HG02588 (cell line): ENCODE results near the gene SLC15A2.
"Not testable (repeated sequence)": the region's sequence is repeated elsewhere in the genome, so short reads cannot be mapped to it uniquely, and the experiment has no call there.

Source experiments
- ATAC-seq: cut with Tn5 transposase; IDR thresholded peaks from one replicate; pipeline ENCODE4 v1.9.1; 2021; ENCODE audit warnings: mild to moderate bottlenecking, moderate library complexity; ENCODE audit not compliant: unreplicated experiment

SLC15A2 gene

DNA sequence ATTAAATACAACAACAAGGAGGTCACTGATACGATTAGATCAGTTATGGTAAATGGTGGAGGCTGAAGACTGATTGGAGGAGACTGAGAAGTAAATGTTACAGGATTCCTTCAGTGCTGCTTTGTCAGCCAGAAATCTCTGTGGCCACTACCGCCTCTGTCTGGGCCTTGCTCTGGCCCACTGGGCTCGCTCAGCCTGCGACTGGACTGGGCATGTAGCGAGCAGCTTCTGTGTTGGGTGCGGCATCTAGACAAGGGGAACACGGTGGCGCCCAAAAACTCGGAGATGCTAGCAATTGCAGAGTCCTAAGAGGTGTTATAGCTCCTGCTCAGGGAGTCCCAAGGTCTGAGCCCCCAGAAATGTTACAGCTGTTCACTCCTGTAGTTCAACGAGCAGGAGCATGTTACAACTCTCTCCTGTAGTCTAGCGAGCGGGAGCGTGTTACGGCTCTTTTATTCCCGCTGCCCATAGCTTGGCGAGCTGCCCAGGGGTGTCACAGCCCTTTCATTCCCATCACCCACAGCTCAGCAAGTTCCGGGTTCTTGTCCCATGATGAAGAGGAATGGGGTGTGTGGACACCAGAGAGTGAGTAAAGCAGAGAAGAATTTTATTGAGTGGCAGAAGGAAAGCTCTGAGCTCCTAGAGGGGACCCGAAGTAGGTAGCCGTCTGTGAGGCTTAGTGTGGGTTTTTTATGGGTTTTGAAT is 24.7 kb downstream of the SLC15A2 start:
- no peak for ATAC-seq

DNA sequence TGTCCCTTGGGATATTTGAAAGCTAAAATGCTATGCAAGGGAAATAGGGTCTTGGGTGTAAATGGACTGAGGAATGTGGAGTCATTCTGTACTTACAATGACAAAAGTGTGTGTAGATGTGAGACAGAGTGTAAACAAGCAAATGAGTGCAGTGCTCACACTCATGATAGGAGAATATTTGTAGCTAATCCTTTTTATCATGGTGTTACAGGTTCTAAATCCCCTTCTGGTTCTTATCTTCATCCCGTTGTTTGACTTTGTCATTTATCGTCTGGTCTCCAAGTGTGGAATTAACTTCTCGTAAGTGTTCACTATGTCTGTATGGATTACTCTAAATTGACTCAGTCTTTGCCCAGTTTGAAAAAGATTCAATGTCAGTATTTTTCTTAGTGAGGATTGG is 30.5 kb downstream of the SLC15A2 start:
- ATAC-seq = no peak

DNA sequence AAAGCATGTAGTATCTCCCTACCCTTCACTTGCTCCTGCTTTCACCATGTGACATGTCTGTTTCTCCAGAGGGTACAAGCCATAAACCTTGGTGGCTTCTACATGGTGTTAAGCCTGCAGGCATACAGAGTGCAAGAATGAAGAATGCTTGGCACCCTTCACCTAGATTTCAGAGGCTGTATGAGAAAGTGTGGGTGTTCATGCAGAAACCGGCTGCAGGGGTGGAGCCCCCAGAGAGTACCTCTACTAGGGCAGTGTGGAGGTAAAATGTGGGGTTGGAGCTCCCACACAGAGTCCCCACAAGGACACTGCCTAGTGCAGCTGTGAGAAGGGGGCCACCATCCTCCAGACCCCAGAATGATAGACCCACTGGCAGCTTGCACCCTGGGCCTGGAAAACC is 32.2 kb downstream of the SLC15A2 start:
- no peak for ATAC-seq

DNA sequence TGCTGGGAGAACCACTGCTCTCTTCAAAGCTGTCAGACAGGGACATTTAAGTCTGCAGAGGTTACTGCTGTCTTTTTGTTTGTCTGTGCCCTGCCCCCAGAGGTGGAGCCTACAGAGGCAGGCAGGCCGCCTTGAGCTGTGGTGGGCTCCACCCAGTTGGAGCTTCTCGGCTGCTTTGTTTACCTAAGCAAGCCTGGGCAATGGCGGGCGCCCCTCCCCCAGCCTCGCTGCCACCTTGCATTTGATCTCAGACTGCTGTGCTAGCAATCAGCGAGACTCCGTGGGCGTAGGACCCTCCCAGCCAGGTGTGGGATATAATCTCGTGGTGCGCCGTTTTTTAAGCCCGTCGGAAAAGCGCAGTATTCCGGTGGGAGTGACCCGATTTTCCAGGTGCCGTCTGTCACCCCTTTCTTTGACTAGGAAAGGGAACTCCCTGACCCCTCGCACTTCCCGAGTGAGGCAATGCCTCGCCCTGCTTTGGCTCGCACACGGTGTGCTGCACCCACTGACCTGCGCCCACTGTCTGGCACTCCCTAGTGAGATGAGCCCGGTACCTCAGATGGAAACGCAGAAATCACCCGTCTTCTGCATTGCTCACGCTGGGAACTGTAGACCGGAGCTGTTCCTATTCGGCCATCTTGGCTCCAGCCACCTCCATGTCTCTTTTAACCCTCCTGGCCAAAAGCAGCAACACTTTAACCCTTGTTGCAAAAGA is 44.1 kb downstream of the SLC15A2 start:
- not testable (repeated sequence) for ATAC-seq

DNA sequence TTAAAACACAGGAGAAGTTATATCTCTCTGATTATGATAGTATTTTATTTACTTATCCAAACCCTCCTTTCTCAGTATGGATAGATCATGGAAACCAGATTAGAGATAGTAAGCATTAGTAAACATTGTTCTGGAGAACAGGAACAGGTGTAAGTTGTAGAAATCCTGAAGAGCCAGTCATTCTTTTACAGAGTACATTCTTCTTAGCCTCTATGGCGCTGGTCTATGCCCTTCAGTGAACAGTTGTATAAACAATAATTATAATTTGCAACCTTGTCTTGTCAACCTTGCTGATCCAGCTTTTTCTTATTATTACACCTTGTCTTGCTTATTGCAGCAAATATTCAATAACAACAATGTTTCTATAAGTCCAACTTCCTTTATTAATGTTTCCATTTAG is 47.4 kb downstream of the SLC15A2 start:
- ATAC-seq = no peak

DNA sequence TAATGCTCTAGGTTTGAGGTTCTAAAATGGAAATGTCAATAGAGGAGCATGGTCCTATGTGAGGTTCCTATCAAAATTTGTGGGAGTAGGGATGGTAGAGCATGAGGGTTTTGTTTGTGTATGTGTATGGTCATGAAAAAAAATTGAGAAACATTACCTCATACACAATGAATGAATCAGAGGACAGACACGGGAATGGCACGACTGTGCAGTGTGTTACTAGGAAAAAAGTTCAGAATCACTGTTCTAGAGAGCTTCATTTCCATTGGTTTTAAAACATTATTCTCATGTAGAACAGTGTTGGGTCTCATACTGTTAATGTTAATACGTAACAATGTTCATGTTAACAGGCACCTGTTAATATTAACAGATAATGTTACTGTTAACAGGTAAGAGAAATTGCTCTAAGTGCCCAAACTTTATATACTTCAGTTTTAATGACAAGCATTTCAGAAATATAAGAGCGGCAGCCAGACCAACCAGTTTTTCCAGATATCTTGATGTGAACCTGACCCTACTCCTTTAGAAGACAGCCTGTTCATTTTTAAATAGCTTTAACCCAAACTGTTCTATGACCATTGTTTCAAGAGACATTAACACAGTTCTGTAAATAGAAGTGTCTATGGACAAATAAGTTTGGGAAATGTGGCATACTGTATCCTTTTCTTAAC is 48.0 kb downstream of the SLC15A2 start:
- ATAC-seq = no peak

DNA sequence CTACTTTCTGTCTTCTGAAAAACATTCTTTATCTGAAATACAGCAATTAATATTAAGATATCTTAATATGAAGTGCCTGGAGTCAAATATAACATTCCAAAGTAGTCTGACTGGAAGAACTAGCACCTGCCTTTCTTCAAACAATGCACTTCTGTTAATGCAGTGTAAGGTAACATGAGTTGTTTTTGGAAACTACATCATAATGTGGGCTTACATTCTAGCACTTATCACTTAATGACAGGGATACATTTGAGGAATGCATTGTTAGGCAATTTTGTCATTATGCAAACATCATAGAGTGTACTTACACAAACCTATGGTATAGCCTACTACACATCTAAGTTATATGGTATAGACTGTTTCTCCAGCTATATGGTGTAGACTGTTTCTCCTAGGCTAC is 49.2 kb downstream of the SLC15A2 start:
- ATAC-seq = no peak

DNA sequence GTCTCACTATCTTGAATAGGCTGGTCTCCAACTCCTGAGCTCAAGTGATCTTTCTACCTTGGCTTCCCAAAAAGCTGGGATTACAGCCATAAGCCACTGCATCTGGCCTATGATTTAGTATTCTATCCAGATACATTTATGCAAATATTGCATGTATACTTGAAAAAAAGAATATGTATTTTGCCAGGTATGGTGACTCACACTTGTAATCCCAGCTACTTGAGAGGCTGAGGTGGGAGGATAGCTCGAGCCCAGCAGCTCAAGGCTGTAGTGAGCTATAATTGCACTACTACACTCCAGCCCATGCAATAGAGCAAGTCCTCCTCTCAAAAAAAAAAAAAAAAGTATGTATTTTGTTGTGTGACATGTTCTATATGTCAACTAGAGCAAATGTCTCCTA is 54.4 kb downstream of the SLC15A2 start:
- ATAC-seq = no peak

DNA sequence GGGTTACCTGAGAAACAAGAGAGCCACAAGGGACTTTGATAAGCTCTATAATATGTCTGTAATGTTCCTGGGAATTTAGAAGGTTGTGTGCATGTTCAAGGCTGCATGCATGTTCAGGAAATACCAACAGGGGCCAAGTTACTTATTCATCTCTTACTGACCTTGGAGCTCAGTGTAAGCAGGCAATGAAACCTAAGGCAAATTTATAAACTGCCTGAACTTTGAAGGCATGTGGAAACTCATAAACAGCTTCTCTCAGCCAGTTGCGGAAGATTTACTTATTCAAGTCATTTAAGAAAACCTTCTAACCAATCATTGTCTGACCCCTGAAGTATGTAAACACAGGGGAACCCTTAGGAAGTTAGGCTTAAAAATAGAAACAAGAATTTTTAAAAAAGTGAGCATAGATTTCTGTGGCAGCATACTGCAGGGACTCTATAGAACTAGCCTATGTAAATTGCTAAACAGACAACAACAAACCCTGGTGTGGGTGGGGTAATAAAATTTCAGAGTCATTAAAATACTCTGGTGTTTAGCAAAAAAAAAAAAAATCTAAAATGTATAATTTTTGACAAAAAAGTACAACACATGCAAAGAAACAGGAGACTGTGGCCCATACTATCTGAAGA is 57.2 kb downstream of the SLC15A2 start:
- ATAC-seq = no peak

DNA sequence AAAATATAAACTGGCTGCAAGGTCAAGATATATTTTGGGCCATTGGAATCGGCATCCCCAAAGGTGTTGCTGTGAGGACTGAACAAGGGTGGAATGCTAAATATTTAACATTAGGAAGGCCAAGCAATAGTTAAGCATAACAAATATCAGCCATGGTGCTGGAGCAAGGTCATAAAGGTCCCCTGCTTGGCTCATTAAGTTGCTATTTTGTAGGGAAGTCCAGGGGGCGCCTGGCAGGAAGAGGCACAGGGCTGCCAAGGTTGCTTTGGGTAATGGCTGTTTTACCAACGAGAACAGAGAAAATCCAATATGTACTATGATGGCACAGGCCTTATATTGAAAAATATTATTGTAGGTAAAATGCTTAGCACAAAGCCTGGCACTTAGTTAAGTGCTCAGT is 62.2 kb downstream of the SLC15A2 start:
- no peak for ATAC-seq

DNA sequence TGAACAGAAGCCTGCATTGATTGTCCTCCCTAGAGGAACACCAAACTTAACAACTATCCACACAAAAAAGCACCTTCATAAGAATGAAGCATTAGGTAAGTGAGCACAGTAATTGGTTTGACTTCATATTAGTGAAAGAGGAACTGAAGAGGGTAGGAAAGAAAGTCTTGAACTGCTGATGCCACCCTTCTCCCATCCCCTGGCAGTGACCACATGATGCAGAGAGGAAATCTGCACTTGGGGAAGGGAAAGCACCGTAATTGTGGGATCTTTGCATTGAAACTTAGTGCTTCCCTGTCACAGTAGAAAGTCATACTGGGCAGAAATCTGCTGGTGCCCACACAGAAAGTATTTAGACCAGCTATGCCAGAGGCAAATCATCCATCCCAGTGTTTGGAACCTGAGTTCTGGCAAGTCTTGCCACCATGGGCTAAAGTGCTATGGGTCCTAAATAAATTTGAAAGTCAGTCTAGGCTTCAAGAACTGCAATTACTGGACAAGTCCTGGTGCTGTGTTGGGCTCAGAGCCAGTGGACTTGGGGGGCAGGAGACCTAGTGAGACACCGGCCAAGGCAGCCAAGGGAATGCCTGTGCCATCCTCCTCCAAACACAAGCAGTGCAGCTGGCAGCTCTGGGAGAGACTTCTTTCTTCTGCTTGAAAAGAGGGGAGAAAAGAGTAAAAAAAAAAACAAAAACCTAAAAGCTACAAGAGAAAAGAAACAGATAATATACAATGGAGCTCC is 63.6 kb downstream of the SLC15A2 start:
- peak; percentile 68 for ATAC-seq

DNA sequence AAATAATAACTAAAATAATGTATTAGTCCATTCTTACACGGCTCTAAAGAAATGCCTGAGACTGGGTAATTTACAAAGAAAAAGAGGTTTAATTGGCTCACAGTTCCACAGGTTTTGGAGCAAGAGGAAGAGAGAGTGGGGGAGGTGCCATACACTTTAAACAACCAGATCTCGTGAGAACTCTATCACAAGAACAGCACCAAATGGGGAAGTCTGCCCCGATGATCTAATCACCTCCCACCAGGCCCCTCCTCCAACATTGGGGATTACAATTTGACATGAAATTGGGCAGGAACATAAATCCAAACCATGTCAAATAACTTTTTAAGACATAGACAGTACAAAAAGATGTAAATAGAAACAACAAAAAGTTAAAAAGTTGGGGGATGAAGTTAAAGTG is 64.6 kb downstream of the SLC15A2 start:
- no peak for ATAC-seq

DNA sequence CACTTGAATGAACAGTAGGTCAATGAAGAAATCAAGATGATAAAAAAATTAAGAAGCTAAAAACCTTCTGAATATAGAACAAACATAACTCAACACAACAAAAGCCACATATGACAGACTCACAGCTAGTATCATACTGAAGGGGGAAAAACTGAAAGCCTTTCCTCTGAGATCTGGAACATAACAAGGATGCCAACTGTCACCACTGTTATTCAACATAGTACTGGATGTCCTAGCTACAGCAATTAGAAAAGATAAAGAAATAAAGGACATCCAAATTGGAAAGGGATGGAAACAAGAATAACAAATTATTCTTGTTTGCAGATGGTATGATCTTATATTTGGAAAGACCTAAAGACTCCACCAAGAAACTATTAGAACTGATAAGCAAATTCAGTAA is 67.1 kb downstream of the SLC15A2 start:
- no peak for ATAC-seq

DNA sequence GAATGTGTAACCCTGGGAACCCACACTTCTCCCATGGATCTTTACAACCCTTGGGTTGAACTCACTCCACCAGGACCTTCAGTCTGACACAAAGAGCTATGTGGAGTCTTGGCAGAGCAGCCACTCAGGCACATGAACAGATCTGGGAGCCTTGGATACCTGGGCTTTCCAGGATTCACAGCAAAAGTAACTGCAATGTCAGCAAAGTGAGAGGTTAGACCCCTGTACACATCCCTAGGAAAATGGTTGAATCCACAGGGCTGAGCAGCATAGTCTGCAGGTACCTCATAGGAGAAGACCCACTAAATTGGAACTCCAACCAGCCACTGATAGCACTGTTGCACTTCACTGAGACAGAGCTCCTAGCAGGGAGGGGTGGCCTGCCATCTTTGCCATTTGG is 68.2 kb downstream of the SLC15A2 start:
- ATAC-seq = no peak

DNA sequence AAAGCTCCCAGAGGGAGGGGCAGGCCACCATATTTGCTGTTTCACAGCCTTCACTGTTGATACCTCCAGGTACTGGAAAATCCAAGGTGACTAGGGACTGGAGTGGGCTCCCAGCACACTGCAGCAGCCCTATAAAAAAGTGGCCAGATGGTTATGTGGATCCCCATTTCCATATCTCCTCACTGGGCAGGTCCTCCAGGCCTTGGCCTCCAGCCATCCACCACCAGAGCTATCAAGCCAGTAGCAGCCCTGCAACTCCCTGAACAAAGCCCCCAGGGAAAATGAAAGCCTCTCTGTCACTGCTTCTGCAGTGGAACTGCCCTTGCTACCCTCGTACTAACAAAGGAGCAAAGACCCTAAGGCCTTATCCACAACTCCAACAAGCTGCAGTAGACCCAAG is 69.4 kb downstream of the SLC15A2 start:
- ATAC-seq = no peak

DNA sequence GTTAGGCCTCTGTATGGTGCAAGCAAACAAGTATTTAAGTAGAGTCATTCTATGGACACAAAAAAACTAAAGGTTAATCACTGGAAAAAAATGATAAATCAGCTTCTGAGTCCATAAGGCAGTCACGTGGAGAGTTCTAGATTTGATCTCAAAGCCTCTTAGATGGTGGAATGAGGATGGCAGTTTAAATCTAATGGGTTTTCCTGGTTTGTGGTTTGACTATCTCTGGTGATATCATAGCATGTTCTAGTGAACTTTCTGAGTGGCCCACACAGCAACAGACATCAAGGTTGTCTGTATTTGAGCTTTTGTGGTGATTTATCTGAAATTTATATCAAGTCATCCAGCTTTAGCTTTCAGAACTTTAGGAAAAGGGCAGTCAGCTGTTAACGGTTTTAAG is 75.4 kb downstream of the SLC15A2 start:
- ATAC-seq = no peak

DNA sequence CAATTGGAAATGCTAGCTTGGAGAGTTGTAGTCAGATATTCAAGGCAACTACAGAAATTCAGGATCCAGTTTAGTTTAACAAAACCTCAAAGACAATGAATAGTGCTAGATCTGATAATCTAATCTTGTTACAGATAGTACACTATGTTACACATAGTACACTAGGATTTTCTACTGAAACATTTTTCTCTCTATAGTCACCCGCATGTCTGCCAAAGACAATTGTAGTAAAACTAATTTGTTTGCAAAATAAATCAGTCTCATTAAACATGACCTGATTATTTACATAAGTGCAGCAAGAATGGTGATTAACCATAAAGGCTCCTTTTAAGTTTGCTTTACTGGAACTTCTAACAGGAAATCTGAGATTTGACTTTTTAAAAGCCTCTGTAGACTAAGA is 75.8 kb downstream of the SLC15A2 start:
- ATAC-seq = no peak

DNA sequence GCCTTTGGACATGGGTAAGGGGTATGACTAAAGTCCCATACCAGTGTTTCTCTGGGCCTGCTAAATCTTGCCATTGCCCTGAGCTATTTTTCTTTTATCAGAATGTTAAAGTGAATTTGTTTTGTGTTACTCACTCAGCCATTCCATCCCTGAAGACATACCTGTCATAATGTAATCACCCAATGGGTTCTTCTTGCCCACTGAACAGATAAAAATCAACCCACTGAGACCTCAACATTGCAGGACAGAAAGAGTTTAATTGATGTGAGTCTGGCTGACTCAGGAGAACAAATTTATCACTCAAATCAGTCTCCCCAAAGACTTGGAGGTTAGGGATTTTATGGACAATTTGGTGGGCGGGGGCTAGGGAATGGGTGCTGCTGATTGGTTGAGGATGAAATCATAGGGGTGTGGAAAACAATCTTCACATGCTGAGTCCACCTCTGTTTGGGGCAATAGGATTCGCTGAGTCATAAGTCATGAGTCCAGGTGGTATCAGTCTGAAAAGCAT is 80.5 kb downstream of the SLC15A2 start:
- no peak for ATAC-seq

DNA sequence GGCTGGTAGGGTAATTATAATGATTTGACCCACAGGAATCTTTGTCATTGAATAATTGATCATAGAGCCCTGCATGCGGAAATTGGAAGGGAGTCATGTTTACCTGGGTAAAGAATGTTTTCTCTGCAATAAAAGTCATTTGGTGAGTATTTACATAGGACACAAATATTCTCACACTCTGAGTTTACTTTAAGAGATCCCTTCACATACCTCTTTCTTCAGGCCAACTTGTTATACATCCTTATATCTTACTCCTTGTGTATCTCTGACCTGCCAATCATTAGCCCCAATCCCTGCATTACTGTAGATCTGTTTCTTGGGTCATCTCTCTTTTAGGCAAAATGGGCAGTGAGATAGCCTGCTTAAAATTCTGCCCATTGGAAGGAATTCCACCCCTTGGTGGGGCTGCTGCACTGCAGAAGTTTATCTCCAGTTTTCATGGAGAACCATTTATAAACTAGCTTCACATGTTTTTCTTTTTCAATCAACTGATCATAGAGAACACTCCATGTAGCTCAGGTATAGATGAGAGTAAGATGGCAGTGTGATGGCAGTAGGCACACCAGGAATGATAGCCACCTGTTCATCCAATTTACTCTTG is 81.6 kb downstream of the SLC15A2 start:
- ATAC-seq = no peak

DNA sequence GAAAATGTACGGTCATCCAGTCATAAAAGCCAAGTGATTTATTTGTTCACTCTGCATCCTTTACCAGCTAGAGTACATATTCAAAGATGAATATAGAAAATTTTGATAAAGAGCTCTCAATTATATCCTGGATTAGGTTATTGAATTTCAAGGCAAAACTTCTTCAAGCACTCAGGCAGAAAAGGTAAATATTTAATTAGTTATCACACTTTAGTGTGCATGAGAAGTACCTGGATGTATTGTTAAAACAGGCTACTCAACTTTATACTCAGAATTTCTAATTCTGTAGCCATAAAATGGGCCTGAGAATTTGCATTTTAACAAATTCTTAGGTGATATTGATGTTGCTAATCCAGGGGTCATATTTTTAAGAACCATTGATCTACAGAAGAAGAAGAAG is 82.5 kb downstream of the SLC15A2 start:
- no peak for ATAC-seq
